ENCODE measurements around the gene FBXO45. TPM values are rescaled to one million over a fixed set of nuclear protein-coding genes. Genes with fewer than 3 reads are reported as not detected.

FBXO45 gene
- total RNA-seq, 1 experiment from 2014 or later, result 23.2 TPM

DNA sequence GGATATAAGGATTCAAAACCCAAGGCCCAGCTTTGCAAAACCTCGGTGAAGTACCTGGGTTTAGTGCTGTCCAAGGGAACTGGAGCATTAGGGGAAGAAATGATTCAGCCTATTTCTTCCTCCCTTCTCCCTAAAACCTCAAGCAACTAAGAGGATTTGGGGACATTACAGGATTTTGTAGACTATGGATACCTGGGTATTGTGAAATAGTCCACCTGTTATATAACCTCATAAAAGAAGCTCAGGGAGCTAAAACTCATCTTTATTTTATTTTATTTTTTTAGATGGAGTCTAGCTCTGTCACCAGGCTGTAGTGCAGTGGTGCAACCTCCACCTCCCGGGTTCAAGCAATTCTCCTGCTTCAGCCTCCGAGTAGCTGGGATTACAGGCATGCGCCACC is 44.6 kb upstream of the FBXO45 start (continued):
- no peak for TF ChIP-seq EGR1 (IDR thresholded peaks at IDR 0.05; ENCODE audit: low read depth)

DNA sequence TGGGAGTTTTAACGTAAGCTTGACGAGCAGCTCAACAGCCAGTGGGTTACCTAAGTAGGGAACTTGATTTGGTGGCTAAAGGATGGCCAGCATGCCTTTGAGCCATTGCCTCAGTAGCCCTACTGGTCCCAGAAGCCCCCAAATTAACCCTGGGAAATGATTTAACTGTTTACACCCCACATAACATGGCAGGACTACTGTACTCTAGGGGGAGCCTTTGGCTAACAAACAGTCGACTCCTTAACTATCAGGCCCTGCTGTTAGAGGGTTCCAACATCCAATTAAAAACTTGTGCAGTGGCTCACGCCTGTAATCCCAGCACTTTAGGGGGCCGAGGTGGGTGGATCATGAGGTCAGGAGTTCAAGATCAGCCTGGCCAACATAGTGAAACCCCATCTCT is 43.9 kb upstream of the FBXO45 start:
- H3K79me2 ChIP-seq (ENCODE audit: insufficient read depth, low read length), result no peaks in the 10 kb centered on the region
- H3K36me3 ChIP-seq (ENCODE audit: control insufficient read depth in 1 of 2, insufficient read depth in 2 of 2, low read length in 2 of 2), result no peaks in the 10 kb centered on the region
- peaks cover 0 to 22% of the 10 kb centered on the region in 2 experiments; a peak in 2 of 4 replicates for H3K4me1 ChIP-seq (ENCODE audit: control insufficient read depth in 1 of 2, insufficient read depth in 2 of 2, low read length in 2 of 2)
- H3K9me3 ChIP-seq (ENCODE audit: control insufficient read depth in 1 of 2, insufficient read depth in 1 of 2, low read depth in 1 of 2, low read length in 2 of 2), result no peaks in the 10 kb centered on the region
- no peaks in the 10 kb centered on the region for H4K20me1 ChIP-seq (ENCODE audit: insufficient read depth)
- intact Hi-C loops (cut with micrococcal nuclease), result loop anchor here (10.0 kb wide), 1 partner anchor 660 kb away; no protein-coding TSS in a partner anchor
- ChIA-PET POLR2A (no interaction called here), RAD21 (ENCODE audit: low non-redundant PET in 1 of 2, low total read pairs in 2 of 2, uncharacterized antibody in 2 of 2, unreplicated experiment in 2 of 2) (no interaction called here), CTCF (interaction anchor here (0.9 to 1.6 kb wide), 3 partner anchors 161 to 665 kb away, joined by 3 to 8 read pairs (median 3); no protein-coding TSS in a partner anchor)
- H3K4me3 ChIP-seq (replicated peaks in 1 of 2; ENCODE audit: low read depth in 1 of 2, low read length in 2 of 2), result no peak overlapping the region
- H3K4me2 ChIP-seq (ENCODE audit: low read length), result no peak overlapping the region
- H3K27ac ChIP-seq (ENCODE audit: low read depth, low read length), result no peak overlapping the region
- TF ChIP-seq SP1 (IDR thresholded peaks at IDR 0.05; ENCODE audit: low read depth) (no peak), RAD21 (IDR thresholded peaks at IDR 0.05; ENCODE audit: low read depth) (peak; percentile 82)
- TF ChIP-seq, protein P1, sequence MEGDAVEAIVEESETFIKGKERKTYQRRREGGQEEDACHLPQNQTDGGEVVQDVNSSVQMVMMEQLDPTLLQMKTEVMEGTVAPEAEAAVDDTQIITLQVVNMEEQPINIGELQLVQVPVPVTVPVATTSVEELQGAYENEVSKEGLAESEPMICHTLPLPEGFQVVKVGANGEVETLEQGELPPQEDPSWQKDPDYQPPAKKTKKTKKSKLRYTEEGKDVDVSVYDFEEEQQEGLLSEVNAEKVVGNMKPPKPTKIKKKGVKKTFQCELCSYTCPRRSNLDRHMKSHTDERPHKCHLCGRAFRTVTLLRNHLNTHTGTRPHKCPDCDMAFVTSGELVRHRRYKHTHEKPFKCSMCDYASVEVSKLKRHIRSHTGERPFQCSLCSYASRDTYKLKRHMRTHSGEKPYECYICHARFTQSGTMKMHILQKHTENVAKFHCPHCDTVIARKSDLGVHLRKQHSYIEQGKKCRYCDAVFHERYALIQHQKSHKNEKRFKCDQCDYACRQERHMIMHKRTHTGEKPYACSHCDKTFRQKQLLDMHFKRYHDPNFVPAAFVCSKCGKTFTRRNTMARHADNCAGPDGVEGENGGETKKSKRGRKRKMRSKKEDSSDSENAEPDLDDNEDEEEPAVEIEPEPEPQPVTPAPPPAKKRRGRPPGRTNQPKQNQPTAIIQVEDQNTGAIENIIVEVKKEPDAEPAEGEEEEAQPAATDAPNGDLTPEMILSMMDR (IDR thresholded peaks at IDR 0.05 in 2 of 3, conservative IDR thresholded peaks at IDR 0.05 in 1 of 3; ENCODE audit: borderline replicate concordance in 1 of 3, insufficient read depth in 1 of 3, low read depth in 2 of 3, low read length in 2 of 3), result peak; percentile 53 to 62 (median 56); a peak in 5 of 6 replicates
- no TSS peak for BruUV-seq (replicated peaks)
- no peak overlapping the region for H3K9ac ChIP-seq (ENCODE audit: low read length)
- ATAC-seq (peak; percentile 40), DNase-seq (ENCODE audit: low read depth, low spot score) (no peak)
- no peaks in the 10 kb centered on the region for H3K27me3 ChIP-seq (ENCODE audit: insufficient read depth, low read length)
- H2AFZ ChIP-seq (ENCODE audit: low read depth, low read length, poor library complexity, severe bottlenecking), result no peak overlapping the region
- H3K9me2 ChIP-seq (ENCODE audit: insufficient read depth), result no peaks in the 10 kb centered on the region

DNA sequence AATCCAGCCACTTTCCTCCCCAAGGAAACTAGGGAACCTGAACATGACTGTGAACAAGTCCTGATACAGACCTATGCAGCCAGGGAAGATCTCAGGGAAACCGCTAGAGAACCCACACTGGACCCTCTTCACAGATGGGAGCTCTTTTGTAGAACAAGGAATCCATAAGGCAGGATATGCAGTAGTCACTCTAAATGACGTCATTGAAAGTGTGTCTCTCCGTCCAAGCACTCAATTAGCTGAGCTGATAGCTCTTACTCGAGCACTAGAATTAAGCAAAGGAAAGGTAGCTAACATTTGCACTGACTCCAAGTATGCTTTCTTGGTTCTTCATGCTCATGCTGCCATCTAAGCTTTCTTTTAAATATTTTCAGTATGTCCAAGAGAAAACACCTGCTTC is 43.3 kb upstream of the FBXO45 start:
- no TSS peak for BruUV-seq (replicated peaks)

More for the DNA sequence above, 43.3 kb upstream of the FBXO45 start:
- no peaks in the 10 kb centered on the region for H3K9me3 ChIP-seq (ENCODE audit: control insufficient read depth in 1 of 2, insufficient read depth in 1 of 2, low read depth in 1 of 2, low read length in 2 of 2)
- intact Hi-C loops (cut with micrococcal nuclease), result loop anchor here (5.0 to 10.0 kb wide), 2 partner anchors 442 to 660 kb away; partner anchors contain the start of gene PIGZ
- H3K79me2 ChIP-seq (ENCODE audit: insufficient read depth, low read length), result no peaks in the 10 kb centered on the region
- no peak overlapping the region for H3K4me3 ChIP-seq (replicated peaks in 1 of 2; ENCODE audit: low read depth in 1 of 2, low read length in 2 of 2)
- H3K36me3 ChIP-seq (ENCODE audit: control insufficient read depth in 1 of 2, insufficient read depth in 2 of 2, low read length in 2 of 2), result no peaks in the 10 kb centered on the region
- H3K9me2 ChIP-seq (ENCODE audit: insufficient read depth), result no peaks in the 10 kb centered on the region
- no peak overlapping the region for H2AFZ ChIP-seq (ENCODE audit: low read depth, low read length, poor library complexity, severe bottlenecking)
- DNase-seq (ENCODE audit: low read depth, low spot score) (no peak), ATAC-seq (no peak)
- ChIA-PET CTCF (interaction anchor here (1.6 kb wide), 1 partner anchor 160 kb away, joined by 8 read pairs; no protein-coding TSS in a partner anchor), POLR2A (no interaction called here), RAD21 (ENCODE audit: low non-redundant PET in 1 of 2, low total read pairs in 2 of 2, uncharacterized antibody in 2 of 2, unreplicated experiment in 2 of 2) (no interaction called here)
- TF ChIP-seq FOSL1 (IDR thresholded peaks at IDR 0.05; ENCODE audit: low read depth) (no peak), EGR1 (IDR thresholded peaks at IDR 0.05; ENCODE audit: low read depth) (no peak), JUND (IDR thresholded peaks at IDR 0.05) (no peak), RAD21 (IDR thresholded peaks at IDR 0.05; ENCODE audit: low read depth) (no peak), EZH2phosphoT487 (IDR thresholded peaks at IDR 0.05; ENCODE audit: borderline replicate concordance) (no peak), SP1 (IDR thresholded peaks at IDR 0.05; ENCODE audit: low read depth) (no peak), ZFX (IDR thresholded peaks at IDR 0.05) (no peak), POLR2A (IDR thresholded peaks at IDR 0.05; ENCODE audit: borderline replicate concordance, extremely low read depth, insufficient read depth, insufficient read length) (no peak)
- TF ChIP-seq, protein P1 (IDR thresholded peaks at IDR 0.05 in 2 of 3, conservative IDR thresholded peaks at IDR 0.05 in 1 of 3; ENCODE audit: borderline replicate concordance in 1 of 3, insufficient read depth in 1 of 3, low read depth in 2 of 3, low read length in 2 of 3), result no peak
- TF ChIP-seq, protein P2, sequence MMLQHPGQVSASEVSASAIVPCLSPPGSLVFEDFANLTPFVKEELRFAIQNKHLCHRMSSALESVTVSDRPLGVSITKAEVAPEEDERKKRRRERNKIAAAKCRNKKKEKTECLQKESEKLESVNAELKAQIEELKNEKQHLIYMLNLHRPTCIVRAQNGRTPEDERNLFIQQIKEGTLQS (IDR thresholded peaks at IDR 0.05), result no peak
- no peak overlapping the region for H3K4me2 ChIP-seq (ENCODE audit: low read length)
- H3K27me3 ChIP-seq (ENCODE audit: insufficient read depth, low read length), result no peaks in the 10 kb centered on the region
- no peaks in the 10 kb centered on the region for H4K20me1 ChIP-seq (ENCODE audit: insufficient read depth)
- no peak overlapping the region for H3K27ac ChIP-seq (ENCODE audit: low read depth, low read length)
- H3K4me1 ChIP-seq (ENCODE audit: control insufficient read depth in 1 of 2, insufficient read depth in 2 of 2, low read length in 2 of 2), result peaks cover 0 to 21% of the 10 kb centered on the region in 2 experiments; a peak in 2 of 4 replicates
- no peak overlapping the region for H3K9ac ChIP-seq (ENCODE audit: low read length)

Measured in HCT116 (cell line).